PFSK-1 (cell line): ENCODE results near the gene FSHR.

Source experiments
- FOXP2 ChIP-seq: optimal IDR thresholded peaks from 2 replicates; pipeline ENCODE3; 2011; ENCODE audit warnings: borderline replicate concordance, control low read depth, inconsistent platforms; ENCODE audit not compliant: insufficient read depth; ENCODE audit errors: extremely low read length, extremely low read depth
- POLR2AphosphoS5 ChIP-seq: IDR thresholded peaks from 2 replicates; pipeline ENCODE4 v1.6.1; 2012; ENCODE audit warnings: low read depth, mild to moderate bottlenecking, control low read depth, low read length, moderate library complexity
- REST ChIP-seq, 2 experiments: IDR thresholded peaks; 2 replicates each; pipeline versions ENCODE4 v1.6.1 to v1.8.0; 2011 to 2012; ENCODE audit warnings: low read depth in 2 of 2, low read length in 2 of 2, control low read depth in 1 of 2, inconsistent platforms in 1 of 2, mild to moderate bottlenecking in 1 of 2, moderate library complexity in 1 of 2; ENCODE audit not compliant: insufficient read depth in 1 of 2
- SIN3A ChIP-seq: IDR thresholded peaks from 2 replicates; pipeline ENCODE4 v1.6.1; 2012; ENCODE audit warnings: mild to moderate bottlenecking, low read length, moderate library complexity, borderline replicate concordance; ENCODE audit not compliant: insufficient read depth
- TAF1 ChIP-seq: IDR thresholded peaks from 2 replicates; pipeline ENCODE4 v1.6.1; 2012; ENCODE audit warnings: low read length, control low read depth, borderline replicate concordance; ENCODE audit not compliant: insufficient read depth

- TF ChIP-seq POLR2AphosphoS5 (no peak), TAF1 (no peak), SIN3A (no peak), REST (IDR thresholded peaks at IDR 0.05; ENCODE audit: insufficient read depth in 1 of 2, low read depth in 2 of 2, low read length in 2 of 2) (no peak), FOXP2 (no peak)
Observed at GRCh38 chr2:49043405-49043982, 110.8 kb downstream of the FSHR start.
